Measurements from ENCODE around the gene YY1AP1.

- TF ChIP-seq CTCF (IDR thresholded peaks at IDR 0.05) (no peak), POLR2A (IDR thresholded peaks at IDR 0.05) (no peak)
These were observed 38.9 kb downstream of the YY1AP1 start for GRCh38 chr1:155649676-155650075.
